NCI-H2227 treated with DMSO at 0.1 percent for 48 hours (cell line): ENCODE data around the gene PLK1.
"Not testable (repeated sequence)": the region's sequence is repeated elsewhere in the genome, so short reads cannot be mapped to it uniquely, and the experiment has no call there.

Experiments
- DNase-seq: peaks from one replicate; lab custom pipeline; 2025; lab: John Stamatoyannopoulos, UW

Gene PLK1

GRCh38 chr16:23710008-23710407, 31.3 kb downstream of the PLK1 start:
- no peak for DNase-seq

DNA sequence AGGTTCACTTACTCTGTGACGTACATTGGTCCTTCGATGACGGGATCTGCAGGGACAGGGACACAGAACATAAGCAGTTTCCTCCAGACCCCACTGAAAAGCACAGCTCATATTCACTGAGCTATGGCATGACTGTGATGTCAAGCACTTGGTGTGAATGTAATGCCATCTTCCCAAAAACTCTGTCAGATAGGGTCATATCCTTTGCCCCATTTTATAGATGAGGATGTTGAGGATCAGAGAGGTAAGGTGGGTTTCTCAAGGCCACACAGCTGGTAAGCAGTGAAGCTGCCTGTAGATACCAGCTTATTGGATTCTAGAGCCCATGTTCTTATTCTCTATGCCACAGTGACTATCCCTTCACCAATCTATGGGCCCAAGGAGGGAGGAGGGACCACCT, 31.8 kb downstream of the PLK1 start:
- DNase-seq = no peak

GRCh38 chr16:23711785-23712184, 33.1 kb downstream of the PLK1 start:
- DNase-seq = no peak

DNA sequence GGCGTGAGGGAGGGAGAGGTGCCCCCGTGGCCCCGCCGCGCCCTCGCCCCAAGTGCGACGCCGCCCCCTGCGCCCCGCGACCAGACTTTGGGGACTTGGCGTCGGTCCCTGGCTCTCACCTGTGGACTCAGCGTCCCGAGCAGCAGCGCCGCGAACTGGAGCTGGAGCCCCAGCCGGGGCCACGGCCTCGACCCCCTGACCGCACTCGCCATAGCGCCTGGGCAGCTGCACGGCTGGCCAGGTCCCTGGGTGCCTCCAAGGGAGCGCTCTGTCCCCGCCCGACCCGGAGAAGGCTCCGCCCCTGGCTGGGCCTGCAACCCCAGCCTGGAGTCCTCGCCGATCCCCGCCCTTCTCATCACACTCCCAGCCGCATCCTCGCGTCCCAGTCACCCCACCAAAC, 34.3 kb downstream of the PLK1 start, which contains the start of gene ERN2:
Gene ERN2, minus strand, starts transcription at position 247 of the 400 bp plus-strand sequence. Its CDS starts 35 bp downstream, at position 212.
- DNase-seq = no peak

DNA sequence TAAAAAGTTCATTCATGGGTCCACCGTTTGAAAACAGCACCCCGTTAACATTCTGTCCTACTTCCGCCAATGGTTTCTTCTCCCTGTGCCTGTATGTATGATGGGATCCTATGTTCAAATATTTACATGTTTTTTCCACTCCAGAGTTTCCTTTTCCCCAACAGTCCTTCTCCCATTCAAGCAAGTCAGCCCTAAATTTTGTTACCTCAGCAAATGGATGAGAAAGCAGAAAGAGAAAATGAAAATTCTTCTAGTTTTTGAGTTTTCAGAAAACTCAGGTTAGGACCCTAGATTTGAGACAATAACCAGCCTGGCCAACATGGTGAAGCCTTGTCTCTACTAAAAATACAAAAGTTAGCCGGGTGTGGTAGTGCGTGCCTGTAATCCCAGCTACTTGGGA, 37.8 kb downstream of the PLK1 start:
- DNase-seq = no peak

- DNase-seq = not testable (repeated sequence)
These were observed 44.0 kb downstream of the PLK1 start for GRCh38 chr16:23722613-23723240.

DNA sequence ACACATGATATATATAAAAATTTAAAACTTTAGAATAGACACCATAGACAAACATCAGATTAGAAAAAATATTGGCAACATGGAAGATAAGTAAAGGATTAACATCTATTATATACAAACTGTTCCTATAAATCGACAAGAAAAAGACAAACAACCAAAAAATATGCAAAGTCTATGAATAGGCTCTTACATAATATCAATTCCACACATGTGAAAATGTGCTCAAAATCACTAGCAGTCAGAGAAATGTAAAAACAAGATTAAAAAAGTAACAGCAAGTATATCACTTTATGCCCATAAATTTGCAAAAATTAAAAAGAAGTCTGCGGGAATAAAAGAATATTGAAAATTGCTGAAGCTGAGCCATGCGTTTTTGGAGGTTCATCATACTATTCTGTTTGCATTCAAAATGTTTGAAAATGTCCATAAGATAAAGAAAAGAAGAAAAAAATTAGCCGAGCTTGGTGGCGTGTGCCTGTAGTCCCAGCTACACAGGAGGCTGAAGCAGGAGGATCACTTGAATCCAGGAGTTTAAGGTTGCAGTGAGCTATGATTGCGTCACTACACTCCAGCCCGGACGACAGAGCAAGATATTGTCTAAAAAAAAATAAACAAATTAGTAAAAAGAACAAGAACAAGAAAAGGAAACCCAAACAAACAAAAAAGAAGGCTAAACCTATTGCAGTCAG, 45.6 kb downstream of the PLK1 start:
- DNase-seq = no peak

- no peak for DNase-seq
These were observed 46.1 kb downstream of the PLK1 start for GRCh38 chr16:23724785-23725131.

- no peak for DNase-seq
These were observed 48.0 kb downstream of the PLK1 start for GRCh38 chr16:23726710-23727109.

DNA sequence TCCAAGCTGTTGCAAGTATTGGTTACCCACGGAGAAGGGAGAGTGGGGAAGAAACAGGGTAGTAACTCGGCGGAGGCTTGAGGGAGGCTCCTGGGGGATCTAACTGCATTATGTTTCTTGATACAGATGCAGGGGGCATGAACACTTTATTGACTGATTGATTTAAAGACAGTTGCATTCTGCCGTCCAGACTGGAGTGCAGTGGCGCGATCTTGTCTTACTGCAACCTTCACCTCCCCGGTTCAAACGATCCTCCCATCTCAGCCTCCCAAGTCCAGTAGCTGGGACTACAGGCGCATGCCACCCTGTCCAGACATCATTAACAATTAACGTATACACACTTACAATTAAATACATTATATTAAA, 49.4 kb downstream of the PLK1 start:
- no peak for DNase-seq

DNA sequence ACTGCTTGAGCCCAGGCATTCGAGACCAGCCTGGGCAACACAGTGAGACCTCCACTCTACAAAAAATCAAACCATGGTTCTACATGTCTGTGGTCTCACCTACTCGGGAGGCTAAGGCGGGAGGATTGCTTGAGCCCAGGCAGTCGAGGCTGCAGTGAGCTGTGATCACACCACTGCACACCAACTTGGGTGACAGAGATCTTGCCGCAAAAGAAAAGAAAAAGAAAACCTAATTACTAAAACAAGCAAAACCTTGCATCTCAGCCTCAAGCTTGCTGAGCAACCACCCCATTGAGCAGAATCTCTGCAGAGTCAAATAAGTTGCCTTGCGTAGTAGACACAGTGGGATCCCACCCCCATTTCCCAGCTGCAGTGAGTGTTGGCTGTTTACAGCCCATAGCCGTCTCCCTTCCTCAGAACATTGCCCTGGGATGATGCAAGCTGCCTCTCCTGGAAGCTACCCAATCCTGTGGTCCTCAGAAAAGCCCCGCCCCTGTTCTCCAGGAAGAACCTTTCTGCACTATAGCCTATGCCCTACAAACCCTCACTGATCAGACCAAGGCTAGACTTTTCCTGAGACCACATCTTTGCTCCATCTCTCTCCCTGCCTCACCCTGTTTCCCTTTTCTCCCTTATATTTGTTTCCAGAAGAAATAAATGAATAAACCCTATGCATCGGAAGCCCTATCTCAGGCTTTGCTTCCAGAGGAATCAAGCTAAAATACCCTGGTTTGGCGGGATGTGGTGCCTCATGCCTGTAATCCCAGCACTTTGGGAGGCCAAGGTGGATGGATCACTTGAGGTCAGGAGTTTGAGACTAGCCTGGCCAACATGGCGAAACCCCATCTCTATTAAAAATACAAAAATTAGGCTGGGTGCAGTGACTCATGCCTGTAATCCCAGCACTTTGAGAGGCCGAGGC, 51.1 kb downstream of the PLK1 start:
- DNase-seq = no peak

- no peak for DNase-seq
These were observed 55.6 kb downstream of the PLK1 start for GRCh38 chr16:23734176-23734893.

DNA sequence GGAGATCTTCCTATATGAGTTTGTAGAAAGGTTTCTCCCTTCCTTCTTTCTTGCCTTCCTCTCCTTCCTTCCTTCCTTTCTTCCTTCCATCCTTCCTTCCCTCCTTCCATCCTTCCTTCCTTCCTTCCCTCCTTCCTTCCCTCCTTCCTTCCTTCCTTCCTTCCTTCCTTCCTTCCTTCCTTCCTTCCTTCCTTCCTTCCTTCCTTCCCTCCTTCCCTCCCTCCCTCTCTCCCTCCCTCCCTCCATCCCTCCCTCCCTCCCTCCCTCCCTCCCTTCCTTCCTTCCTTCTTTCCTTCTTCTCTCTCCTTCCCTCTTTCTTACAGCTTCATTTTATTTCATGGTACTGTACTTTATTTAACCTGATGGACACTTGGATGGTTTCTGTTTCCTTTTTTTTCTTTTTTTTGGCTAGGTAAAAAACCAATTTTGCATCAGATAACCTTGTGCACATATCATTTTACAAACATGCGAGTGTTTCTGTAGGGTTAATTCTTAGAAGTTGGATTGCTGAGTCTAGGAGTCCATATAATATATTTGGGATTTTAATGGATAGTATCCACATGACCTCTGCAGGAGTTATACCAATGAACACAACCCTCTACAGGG, 58.8 kb downstream of the PLK1 start:
- DNase-seq = not testable (repeated sequence)

GRCh38 chr16:23739516-23739915, 60.8 kb downstream of the PLK1 start:
- DNase-seq = no peak
